ENCODE data around the gene STOX1. TPM values are rescaled to one million over a fixed set of nuclear protein-coding genes. Genes with fewer than 3 reads are reported as not detected.

The STOX1 gene
- total and polyA plus RNA-seq, 10 of the 15 experiments (the other 5 are each of a cell fraction or from before 2014, with no cell fraction given): 0.18 to 1.2 (median 0.67) TPM; not detected in 1

DNA sequence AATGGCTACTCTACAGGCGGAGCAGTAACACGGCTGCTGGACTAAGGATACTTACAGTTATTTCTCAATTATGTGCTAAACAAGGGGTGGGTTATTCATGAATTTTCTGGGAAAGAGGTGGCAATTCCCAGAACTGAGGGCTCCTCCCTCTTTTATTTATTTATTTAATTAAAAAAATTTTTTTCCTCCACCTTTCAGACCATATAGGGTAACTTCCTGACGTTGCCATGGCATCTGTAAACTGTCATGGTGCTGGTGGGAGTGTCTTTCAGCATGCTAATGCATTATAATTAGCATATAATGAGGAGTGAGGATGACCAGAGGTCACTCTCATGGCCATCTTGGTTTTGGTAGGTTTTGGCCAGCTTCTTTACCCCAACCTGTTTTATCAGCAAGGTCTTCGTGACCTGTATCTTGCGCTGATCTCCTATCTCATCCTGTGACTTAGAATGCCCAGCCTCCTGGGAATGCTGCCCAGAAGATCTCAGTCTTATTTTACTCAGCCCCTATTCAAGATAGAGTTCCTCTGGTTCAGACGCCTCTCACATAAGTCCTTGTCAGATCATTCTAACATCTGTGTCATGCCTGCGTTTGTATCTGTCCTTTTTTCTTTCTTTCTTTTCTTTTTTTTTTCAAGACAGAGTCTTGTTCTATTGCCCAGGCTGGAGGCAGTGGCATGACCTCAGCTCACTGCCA is 15.9 kb upstream of the STOX1 start:
- no peak for ATAC-seq
- no peak for FAIRE-seq
- ChIA-PET RAD21 (ENCODE audit: unreplicated experiment) (no interaction called here), POLR2A (no interaction called here), CTCF (no interaction called here), SMC1A (ENCODE audit: uncharacterized antibody, unreplicated experiment) (no interaction called here)
- TF ChIP-seq, protein P1, sequence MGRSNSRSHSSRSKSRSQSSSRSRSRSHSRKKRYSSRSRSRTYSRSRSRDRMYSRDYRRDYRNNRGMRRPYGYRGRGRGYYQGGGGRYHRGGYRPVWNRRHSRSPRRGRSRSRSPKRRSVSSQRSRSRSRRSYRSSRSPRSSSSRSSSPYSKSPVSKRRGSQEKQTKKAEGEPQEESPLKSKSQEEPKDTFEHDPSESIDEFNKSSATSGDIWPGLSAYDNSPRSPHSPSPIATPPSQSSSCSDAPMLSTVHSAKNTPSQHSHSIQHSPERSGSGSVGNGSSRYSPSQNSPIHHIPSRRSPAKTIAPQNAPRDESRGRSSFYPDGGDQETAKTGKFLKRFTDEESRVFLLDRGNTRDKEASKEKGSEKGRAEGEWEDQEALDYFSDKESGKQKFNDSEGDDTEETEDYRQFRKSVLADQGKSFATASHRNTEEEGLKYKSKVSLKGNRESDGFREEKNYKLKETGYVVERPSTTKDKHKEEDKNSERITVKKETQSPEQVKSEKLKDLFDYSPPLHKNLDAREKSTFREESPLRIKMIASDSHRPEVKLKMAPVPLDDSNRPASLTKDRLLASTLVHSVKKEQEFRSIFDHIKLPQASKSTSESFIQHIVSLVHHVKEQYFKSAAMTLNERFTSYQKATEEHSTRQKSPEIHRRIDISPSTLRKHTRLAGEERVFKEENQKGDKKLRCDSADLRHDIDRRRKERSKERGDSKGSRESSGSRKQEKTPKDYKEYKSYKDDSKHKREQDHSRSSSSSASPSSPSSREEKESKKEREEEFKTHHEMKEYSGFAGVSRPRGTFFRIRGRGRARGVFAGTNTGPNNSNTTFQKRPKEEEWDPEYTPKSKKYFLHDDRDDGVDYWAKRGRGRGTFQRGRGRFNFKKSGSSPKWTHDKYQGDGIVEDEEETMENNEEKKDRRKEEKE (IDR thresholded peaks at IDR 0.05): no peak
- TF ChIP-seq SRF (IDR thresholded peaks at IDR 0.05; ENCODE audit: low read depth in 2 of 2, low read length in 2 of 2): 0 out of 4 replicates have a peak, but pooled peaks of 1 of the 2 experiments have one; percentile 19
- DNase-seq (ENCODE audit: low read depth, low spot score): no peak
- H3K36me3 ChIP-seq (ENCODE audit: control insufficient read depth in 2 of 2, insufficient read depth in 2 of 2, low read length in 1 of 2): no peaks in the 10 kb centered on the region
- H3K79me2 ChIP-seq (ENCODE audit: control insufficient read depth, insufficient read depth, low read length): no peaks in the 10 kb centered on the region
- no peaks in the 10 kb centered on the region for H4K20me1 ChIP-seq (ENCODE audit: control insufficient read depth, insufficient read depth)
- 76% methylated on average over 7 of the region's 7 CpGs for WGBS (ENCODE audit: insufficient coverage, insufficient replicate concordance, low lambda C conversion rate, missing lambda C conversion rate)
- no peaks in the 10 kb centered on the region for H3K27me3 ChIP-seq (replicated peaks in 1 of 2; ENCODE audit: control insufficient read depth in 2 of 2, insufficient read depth in 2 of 2, low read length in 1 of 2)
- no peak overlapping the region for H3K4me3 ChIP-seq
- in situ Hi-C loops (cut with MboI) (no loop called here), intact Hi-C loops (cut with micrococcal nuclease; ENCODE audit: unreplicated experiment) (no loop called here)
- H2AFZ ChIP-seq (ENCODE audit: control insufficient read depth, low read depth, low read length): no peak overlapping the region
- no peaks in the 10 kb centered on the region for H3K4me1 ChIP-seq (ENCODE audit: control insufficient read depth, insufficient read depth, low read length)
- no peak overlapping the region for H3K4me2 ChIP-seq (ENCODE audit: control insufficient read depth, insufficient read depth)
- no peak overlapping the region for H3K27ac ChIP-seq (ENCODE audit: control insufficient read depth, insufficient read depth)
- no peaks in the 10 kb centered on the region for H3K9me3 ChIP-seq (replicated peaks; ENCODE audit: control insufficient read depth, insufficient read depth, low read length)
- no TSS peak for BruUV-seq (replicated peaks)
- no peak overlapping the region for H3K9ac ChIP-seq (ENCODE audit: control insufficient read depth, insufficient read depth, low read length)

- H3K36me3 ChIP-seq (ENCODE audit: control insufficient read depth in 2 of 2, insufficient read depth in 2 of 2, low read length in 1 of 2): no peaks in the 10 kb centered on the region
- no peaks in the 10 kb centered on the region for H3K4me1 ChIP-seq (ENCODE audit: control insufficient read depth, insufficient read depth, low read length)
- no peaks in the 10 kb centered on the region for H3K27me3 ChIP-seq (replicated peaks in 1 of 2; ENCODE audit: control insufficient read depth in 2 of 2, insufficient read depth in 2 of 2, low read length in 1 of 2)
- no peak overlapping the region for H3K4me3 ChIP-seq
- H3K4me2 ChIP-seq (ENCODE audit: control insufficient read depth, insufficient read depth): no peak overlapping the region
- POLR2A ChIA-PET: interaction anchor here (0.6 kb wide), 1 partner anchor 23 kb away, joined by 4 read pairs; no protein-coding TSS in a partner anchor
- in situ Hi-C loops (cut with MboI) (no loop called here), intact Hi-C loops (cut with micrococcal nuclease; ENCODE audit: unreplicated experiment) (no loop called here)
- CTCF ChIA-PET: no interaction called here
- FAIRE-seq (no peak), DNase-seq (ENCODE audit: low read depth, low spot score) (no peak), ATAC-seq (no peak)
- SMC1A ChIA-PET (ENCODE audit: uncharacterized antibody, unreplicated experiment): no interaction called here
- no peaks in the 10 kb centered on the region for H4K20me1 ChIP-seq (ENCODE audit: control insufficient read depth, insufficient read depth)
- RAD21 ChIA-PET (ENCODE audit: unreplicated experiment): interaction anchor here (0.7 kb wide), 1 partner anchor 48 kb away, joined by 4 read pairs; no protein-coding TSS in a partner anchor
- no peaks in the 10 kb centered on the region for H3K9me3 ChIP-seq (replicated peaks; ENCODE audit: control insufficient read depth, insufficient read depth, low read length)
- no peak overlapping the region for H3K9ac ChIP-seq (ENCODE audit: control insufficient read depth, insufficient read depth, low read length)
- no peak overlapping the region for H2AFZ ChIP-seq (ENCODE audit: control insufficient read depth, low read depth, low read length)
- no peak overlapping the region for H3K27ac ChIP-seq (ENCODE audit: control insufficient read depth, insufficient read depth)
- no peaks in the 10 kb centered on the region for H3K79me2 ChIP-seq (ENCODE audit: control insufficient read depth, insufficient read depth, low read length)
- BruUV-seq (replicated peaks): no TSS peak
- 43% methylated on average over 4 of the region's 4 CpGs for WGBS (ENCODE audit: insufficient coverage, insufficient replicate concordance, low lambda C conversion rate, missing lambda C conversion rate)
- TF ChIP-seq GABPA (IDR thresholded peaks at IDR 0.05; ENCODE audit: low read depth): no peak
- TF ChIP-seq, protein P2, sequence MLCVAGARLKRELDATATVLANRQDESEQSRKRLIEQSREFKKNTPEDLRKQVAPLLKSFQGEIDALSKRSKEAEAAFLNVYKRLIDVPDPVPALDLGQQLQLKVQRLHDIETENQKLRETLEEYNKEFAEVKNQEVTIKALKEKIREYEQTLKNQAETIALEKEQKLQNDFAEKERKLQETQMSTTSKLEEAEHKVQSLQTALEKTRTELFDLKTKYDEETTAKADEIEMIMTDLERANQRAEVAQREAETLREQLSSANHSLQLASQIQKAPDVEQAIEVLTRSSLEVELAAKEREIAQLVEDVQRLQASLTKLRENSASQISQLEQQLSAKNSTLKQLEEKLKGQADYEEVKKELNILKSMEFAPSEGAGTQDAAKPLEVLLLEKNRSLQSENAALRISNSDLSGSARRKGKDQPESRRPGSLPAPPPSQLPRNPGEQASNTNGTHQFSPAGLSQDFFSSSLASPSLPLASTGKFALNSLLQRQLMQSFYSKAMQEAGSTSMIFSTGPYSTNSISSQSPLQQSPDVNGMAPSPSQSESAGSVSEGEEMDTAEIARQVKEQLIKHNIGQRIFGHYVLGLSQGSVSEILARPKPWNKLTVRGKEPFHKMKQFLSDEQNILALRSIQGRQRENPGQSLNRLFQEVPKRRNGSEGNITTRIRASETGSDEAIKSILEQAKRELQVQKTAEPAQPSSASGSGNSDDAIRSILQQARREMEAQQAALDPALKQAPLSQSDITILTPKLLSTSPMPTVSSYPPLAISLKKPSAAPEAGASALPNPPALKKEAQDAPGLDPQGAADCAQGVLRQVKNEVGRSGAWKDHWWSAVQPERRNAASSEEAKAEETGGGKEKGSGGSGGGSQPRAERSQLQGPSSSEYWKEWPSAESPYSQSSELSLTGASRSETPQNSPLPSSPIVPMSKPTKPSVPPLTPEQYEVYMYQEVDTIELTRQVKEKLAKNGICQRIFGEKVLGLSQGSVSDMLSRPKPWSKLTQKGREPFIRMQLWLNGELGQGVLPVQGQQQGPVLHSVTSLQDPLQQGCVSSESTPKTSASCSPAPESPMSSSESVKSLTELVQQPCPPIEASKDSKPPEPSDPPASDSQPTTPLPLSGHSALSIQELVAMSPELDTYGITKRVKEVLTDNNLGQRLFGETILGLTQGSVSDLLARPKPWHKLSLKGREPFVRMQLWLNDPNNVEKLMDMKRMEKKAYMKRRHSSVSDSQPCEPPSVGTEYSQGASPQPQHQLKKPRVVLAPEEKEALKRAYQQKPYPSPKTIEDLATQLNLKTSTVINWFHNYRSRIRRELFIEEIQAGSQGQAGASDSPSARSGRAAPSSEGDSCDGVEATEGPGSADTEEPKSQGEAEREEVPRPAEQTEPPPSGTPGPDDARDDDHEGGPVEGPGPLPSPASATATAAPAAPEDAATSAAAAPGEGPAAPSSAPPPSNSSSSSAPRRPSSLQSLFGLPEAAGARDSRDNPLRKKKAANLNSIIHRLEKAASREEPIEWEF (IDR thresholded peaks at IDR 0.05; ENCODE audit: insufficient replicate concordance, low read depth, low read length): no peak
- TF ChIP-seq ZZZ3 (IDR thresholded peaks at IDR 0.05; ENCODE audit: control insufficient read depth, insufficient read length, low read depth): no peak
- no peak for TF ChIP-seq JUND (IDR thresholded peaks at IDR 0.05; ENCODE audit: low read depth, low read length)
- TF ChIP-seq FOS (IDR thresholded peaks at IDR 0.05; ENCODE audit: borderline replicate concordance, extremely low read depth, insufficient read length): no peak
- TF ChIP-seq TARDBP (IDR thresholded peaks at IDR 0.05; ENCODE audit: borderline replicate concordance): no peak
- no peak for TF ChIP-seq SREBF1 (IDR thresholded peaks at IDR 0.05; ENCODE audit: low read length)
Measured at GRCh38 chr10:68812420-68812819, 14.9 kb upstream of the STOX1 start.

All from GM12878 (cell line).